Measurements from ENCODE around the gene MPEG1. TPM values are rescaled to one million over a fixed set of nuclear protein-coding genes. Genes with fewer than 3 reads are reported as not detected.

The MPEG1 gene
- polyA plus RNA-seq, 1 donor: 6.8 TPM

- DNase-seq: no peak
These were observed 21.6 kb downstream of the MPEG1 start for GRCh38 chr11:59191095-59191494.

DNA sequence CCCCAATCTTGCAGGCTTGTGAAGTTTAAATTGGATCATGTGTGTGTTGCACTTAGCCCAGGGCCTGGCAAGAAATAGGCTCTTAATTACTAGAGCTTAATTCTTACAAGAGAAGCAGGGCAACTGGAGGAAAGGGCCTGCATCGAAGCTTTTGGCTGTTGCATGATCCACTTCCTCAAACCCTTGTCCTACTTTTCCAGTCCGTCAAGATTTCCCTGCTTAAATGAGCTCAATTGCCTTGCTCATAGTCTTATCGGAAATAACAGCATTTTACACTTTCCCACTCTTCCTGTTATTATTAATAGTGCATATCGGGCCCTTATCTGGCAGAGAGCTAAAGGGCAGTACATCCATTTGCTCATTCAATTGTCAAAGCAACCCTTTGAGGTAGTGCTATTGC, 22.7 kb downstream of the MPEG1 start:
- DNase-seq: no peak

- no peak for DNase-seq
These were observed 23.8 kb downstream of the MPEG1 start for GRCh38 chr11:59188954-59189353.

DNA sequence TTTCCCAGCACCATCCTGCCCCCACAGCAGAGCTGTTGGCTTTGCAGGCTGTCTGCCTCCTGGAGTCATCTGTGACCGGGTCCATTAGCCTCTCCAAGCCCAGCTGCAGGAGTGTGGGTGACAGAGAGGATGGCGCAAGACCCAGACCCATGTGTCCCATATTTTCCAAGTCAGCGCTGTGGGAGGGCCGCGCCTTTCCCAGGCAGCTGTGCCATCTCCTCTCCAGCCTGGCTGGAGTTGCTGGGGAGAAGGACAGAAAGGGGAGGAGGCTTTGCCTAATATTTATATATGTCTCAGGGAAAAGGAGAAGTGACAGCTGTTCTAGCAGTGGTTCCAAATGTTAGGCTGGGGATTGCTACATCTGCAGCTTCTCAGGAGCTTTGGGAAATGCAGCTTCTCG, 25.1 kb downstream of the MPEG1 start:
- peak; percentile 47 for DNase-seq

DNA sequence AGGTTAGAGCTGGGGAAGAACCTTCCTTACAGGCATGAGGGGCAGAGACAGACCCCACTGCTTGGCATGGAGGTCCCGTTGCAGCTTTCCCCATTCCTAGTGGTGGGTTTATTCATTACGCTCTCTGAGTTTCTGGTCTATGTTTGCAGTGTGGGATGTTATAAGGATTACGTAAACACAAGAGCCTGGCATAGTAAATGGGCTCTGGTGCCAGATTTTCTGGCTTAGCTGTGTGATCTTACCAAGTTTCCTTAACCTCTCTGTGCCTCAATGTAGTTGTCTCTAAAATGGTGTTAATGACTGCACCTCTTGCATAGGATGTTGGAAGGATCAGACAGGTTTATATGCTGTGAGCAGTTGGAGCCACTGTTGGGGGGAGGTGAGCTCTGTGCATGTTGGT, 25.7 kb downstream of the MPEG1 start:
- DNase-seq: no peak

GRCh38 chr11:59186130-59186594, 26.6 kb downstream of the MPEG1 start:
- DNase-seq: no peak

DNA sequence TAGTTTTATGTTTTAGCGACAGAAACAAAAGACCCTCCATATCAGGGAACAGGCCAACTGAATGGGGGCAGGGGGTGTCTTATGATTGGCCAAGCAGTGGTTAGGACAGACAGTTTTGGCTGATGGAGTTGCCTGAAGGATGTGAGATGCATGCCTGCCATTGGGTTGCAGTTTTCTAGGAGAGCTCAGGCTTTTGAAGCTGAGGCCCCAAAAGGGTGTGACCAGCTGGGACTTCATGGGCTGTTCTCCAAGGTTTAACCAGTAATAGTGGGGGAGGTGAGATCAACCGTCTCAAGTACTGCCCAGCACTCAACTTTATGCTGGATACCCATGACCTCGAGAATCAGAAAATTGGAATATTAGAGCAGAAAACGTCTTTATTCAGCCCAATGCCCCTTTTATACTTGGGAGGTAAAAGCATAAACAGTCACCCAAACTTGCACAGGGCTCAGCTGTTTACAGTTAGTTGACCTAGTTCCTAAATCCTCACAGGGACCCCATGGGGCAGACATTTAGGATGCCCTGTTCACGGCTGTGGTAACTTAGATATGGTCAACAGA, 27.3 kb downstream of the MPEG1 start:
- DNase-seq: no peak

DNA sequence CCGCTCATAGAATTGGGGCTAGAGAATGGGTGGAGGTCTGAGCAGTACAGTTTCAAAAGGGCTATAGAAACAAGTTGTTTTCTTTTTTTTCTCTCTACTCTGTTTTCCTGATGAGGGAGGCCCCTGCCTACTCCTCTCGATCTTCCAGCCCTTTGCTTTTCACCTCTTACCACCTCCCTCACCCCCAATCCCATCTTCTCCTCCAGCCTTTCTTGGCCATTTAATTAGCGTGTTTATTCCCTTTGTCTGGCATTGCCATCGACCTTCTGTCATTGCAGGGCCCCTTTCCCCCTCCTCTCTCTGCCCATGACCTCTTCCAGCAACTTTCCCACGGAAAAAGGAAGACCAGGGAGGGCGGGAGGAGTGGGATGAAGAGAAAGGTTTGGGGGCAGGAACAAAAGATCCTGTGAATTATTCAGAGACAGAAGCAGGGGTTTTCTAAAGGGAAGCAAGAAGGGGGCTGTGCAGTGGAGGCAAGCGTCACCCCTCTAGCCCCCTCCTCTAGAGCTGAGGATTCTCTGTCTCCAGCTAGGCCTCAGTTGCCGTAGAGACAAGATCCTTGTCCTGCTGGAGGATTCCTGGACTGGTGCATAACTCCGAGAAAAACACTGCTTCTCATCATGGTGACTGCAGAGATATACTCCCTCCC, 27.9 kb downstream of the MPEG1 start:
- DNase-seq: no peak

GRCh38 chr11:59183771-59184170, 29.0 kb downstream of the MPEG1 start:
- no peak for DNase-seq

GRCh38 chr11:59182457-59183151, 30.1 kb downstream of the MPEG1 start:
- DNase-seq: no peak

DNA sequence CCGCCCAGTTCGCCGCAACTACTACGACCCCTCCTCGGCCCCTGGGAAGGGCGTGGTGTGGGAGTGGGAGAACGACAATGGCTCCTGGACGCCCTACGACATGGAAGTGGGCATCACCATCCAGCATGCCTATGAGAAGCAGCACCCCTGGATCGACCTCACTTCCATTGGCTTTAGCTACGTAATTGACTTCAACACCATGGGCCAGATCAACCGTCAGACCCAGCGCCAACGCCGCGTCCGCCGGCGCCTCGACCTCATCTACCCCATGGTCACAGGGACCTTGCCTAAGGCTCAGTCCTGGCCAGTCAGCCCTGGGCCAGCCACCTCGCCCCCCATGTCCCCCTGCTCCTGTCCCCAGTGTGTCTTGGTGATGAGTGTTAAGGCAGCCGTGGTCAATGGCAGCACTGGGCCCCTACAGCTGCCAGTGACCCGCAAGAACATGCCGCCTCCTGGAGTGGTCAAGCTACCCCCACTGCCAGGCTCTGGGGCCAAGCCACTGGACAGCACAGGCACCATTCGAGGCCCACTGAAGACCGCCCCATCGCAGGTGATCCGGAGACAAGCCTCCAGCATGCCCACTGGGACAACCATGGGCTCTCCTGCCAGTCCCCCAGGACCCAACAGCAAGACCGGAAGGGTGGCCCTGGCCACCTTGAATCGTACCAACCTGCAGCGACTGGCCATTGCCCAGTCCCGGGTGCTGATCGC, 30.8 kb downstream of the MPEG1 start:
- no peak for DNase-seq

DNA sequence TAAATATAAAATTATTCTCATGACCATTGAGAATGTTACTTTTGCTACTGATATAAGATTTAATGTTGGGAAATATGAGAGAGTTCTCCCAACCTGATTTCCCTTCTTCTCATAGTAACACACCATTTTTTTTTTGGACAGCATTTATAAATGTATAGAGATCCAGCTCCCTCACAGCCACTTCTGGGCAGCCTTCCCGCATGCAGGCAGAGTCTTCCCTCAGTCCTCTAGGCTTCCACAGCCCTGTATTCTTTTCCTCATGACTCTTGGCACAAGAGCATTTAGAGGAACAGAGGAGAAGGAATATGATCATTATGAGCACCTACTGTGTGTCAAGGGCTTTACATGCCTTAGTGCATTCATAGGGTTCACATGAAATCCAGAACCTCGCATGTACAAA, 31.8 kb downstream of the MPEG1 start:
- no peak for DNase-seq

DNA sequence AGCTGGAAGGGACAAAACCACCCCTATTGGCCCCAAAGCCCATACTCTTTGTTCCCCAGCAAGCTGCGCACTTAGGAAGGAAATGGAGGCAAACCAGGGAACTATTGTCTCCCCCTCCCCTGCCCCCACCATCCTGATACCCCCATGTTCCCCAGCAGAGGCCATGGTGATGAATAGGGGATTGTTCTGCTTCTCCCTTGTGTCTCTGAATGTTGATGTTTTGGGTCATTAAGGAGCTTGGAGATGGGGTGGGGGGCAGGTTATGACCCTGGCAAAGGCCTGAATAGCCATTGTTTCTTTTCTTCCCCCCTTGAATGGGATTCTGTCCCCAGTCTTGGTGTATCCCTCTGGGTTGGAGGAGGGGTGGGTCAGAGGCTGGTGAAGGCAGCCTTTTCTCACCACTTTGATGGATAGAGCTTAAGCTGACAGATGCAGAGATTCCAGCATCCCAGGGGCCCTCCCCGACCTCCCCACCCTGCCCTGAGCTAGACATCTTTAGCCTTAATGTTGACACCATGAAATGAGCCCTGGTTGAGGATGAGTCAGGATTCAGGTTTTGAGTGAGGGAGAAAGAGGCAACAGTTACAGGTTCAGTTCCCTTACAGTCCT, 32.5 kb downstream of the MPEG1 start:
- no peak for DNase-seq

DNA sequence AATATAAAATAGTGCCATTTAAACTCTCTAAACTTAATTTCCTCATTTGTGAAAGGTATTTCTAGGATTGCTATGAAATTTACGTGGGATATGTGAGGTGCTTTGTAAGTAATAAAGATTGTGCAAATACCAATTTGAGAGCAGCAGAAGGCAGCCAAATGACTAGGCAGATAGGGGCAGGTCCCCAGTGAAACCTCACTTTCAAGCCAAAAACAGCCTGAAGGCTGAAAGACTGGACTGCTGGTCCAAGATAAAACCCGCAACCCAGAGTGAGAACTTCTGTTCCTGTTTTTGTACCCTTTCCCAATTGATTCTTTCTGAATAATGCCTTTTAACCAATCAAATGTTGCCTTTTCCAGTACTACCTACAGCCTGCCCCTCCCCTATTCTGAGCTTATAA, 33.6 kb downstream of the MPEG1 start:
- no peak for DNase-seq

GRCh38 chr11:59178402-59178801, 34.3 kb downstream of the MPEG1 start:
- no peak for DNase-seq

GRCh38 chr11:59176330-59176729, 36.4 kb downstream of the MPEG1 start:
- DNase-seq: no peak

DNA sequence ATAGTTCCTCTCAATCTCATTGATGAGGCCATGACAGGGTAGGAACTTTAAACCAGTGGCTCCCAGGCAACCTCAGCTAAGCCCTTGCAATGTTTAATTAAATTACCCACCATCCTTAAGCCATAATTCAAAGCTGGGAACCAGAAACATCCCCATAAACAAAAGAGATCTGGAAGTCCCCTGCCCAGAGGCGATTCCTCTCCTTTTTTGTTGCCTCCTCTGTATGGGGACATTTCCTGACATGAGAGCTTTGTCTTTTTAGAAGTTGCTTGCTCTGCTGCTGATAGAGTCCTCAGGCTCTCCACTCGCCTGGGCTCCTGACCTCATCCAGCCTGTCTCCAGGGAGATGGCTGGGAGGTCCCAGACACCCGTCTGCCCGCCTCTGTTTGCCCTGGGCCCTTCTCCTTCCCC, 37.6 kb downstream of the MPEG1 start:
- no peak for DNase-seq

DNA sequence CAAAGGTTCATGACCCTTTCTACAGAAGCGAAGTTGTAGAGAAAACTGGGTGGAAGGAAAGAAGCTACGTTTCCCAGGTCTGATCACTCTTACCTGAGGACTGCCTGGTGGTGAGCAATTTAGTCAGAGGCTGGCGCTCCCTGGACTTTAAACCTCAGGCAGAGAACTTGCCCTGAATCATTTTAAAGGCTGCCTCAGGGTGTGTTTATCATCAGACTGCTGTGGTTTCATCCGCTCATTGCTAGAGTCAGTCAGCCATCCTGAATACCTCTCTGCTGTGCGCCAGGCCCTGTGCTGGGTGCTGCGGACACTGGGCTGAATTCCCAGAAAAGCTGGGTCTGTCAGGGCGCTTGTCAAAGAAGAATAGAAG, 38.1 kb downstream of the MPEG1 start:
- DNase-seq: no peak

GRCh38 chr11:59173964-59174663, 38.6 kb downstream of the MPEG1 start:
- DNase-seq: no peak

- peak; percentile 62 for DNase-seq
These were observed 39.4 kb downstream of the MPEG1 start for GRCh38 chr11:59173080-59173963.

All from left kidney (tissue), 2 donors.